GM19099 (cell line): ENCODE results near the gene PPIA.

ENCODE experiments used
- POLR2A ChIP-seq: IDR thresholded peaks from 3 replicates; pipeline ENCODE4 v1.6.1; 2011; ENCODE audit warnings: low read depth; ENCODE audit not compliant: insufficient read length; ENCODE audit errors: extremely low read depth

The PPIA gene

DNA sequence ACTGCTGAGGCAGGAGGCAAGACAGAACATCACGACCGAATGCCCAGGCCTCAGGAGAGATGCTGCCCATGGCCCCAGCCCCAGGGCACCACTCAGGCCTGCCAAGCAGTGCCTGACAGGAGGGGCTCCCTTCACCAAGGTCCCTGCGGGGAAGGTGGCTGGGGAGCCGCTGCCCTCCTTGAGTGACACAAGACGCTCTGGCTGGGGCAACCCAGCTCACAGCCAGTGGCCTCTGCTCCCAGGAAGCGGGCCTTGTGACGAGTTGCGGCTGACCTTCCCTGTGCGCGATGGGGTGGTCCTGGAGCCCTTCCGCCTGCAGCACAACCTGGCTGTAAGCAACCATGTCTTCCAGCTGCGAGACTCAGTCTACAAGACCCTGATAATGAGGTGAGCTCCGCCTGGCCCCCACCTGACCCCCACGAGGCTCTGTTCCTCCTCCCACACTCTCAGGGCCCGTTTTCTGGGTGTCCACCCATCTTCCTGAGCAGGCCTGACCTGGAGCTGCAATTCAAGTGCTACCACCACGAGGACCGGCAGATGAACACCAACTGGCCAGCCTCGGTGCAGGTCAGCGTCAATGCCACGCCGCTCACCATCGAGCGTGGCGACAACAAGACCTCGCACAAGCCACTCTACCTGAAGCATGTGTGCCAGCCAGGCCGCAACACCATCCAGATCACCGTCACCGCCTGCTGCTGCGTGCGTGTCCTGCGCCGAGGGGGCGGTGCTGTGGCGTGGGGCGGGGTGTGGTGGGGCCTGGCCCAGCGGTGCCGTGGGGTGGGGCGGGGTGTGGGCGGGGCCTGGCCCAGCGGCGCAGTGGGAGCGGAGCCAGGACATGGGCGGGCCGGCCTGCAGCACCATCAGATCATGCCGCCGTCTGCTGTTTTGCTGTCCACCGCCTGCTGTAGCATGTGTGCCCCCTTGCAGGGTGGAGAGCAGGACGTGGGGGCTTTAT lies 35.0 kb upstream of the PPIA start:
- no peak for TF ChIP-seq POLR2A

DNA sequence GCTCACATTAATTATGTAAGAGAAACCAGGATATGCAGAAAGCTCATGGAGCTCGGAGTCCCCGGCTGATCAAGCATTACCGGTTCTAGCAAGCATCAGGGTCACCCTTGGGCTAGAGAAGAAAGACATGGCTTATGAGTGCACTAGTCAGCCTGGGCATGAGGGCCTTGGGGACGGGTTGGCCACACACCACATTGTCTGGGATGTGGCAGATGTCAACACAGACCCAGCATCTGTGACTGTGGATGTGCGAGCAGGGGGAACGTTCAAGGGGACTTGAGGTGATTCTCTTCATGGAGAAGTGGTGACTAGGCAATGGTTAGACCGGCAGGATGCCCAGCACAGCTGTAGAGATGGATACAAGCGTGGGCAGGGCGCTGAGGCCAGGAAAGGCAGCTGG lies 34.2 kb upstream of the PPIA start:
- no peak for TF ChIP-seq POLR2A

DNA sequence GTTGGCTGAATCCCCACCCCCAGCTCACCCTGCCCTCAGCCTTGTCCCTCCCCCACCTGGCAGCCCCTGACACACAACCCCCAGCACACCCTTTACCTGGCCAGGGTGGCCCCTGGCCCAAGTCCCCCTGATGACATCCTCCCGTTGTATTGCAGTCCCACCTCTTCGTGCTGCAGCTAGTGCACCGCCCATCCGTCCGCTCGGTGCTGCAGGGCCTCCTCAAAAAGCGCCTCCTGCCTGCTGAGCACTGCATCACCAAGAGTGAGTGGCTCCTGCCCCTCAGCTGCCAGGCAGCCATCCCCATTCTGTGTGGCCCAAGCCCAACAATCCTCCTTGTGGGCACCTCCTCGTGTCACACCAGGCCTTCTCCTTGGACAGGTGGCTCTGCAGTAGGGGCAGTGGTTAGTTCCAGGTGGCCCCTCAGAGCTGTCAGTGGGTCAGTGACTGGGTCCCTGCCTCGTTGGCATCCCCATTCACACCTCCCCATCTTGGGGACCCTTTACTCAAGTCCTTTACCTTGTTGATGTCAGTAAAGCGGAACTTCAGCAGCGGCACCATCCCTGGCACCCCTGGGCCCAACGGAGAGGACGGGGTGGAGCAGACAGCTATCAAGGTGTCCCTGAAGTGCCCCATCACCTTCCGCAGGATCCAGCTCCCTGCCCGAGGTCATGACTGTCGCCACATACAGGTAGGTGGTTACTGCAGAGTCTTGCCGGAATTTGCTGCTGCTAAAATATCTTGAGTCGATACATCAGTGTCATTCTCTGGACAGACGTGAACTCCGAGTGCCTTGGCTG lies 33.6 kb upstream of the PPIA start:
- TF ChIP-seq POLR2A: no peak

DNA sequence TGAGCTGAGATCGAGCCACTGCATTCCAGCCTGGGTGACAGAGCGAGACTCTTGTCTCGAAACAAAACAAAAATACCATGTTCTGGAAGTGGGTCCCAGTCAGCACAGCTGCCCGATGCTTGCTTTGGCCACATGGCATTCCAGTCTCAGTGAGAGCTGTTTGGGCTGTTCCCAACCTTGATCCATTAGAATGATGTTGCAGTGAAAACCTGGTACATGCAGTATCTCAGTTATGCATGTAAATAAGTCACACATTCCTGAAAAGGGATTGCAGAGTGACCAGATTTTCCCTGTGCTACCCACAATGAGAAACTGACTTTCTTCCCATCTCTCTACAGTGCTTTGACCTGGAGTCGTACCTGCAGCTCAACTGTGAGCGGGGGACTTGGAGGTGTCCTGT lies 32.4 kb upstream of the PPIA start:
- no peak for TF ChIP-seq POLR2A

DNA sequence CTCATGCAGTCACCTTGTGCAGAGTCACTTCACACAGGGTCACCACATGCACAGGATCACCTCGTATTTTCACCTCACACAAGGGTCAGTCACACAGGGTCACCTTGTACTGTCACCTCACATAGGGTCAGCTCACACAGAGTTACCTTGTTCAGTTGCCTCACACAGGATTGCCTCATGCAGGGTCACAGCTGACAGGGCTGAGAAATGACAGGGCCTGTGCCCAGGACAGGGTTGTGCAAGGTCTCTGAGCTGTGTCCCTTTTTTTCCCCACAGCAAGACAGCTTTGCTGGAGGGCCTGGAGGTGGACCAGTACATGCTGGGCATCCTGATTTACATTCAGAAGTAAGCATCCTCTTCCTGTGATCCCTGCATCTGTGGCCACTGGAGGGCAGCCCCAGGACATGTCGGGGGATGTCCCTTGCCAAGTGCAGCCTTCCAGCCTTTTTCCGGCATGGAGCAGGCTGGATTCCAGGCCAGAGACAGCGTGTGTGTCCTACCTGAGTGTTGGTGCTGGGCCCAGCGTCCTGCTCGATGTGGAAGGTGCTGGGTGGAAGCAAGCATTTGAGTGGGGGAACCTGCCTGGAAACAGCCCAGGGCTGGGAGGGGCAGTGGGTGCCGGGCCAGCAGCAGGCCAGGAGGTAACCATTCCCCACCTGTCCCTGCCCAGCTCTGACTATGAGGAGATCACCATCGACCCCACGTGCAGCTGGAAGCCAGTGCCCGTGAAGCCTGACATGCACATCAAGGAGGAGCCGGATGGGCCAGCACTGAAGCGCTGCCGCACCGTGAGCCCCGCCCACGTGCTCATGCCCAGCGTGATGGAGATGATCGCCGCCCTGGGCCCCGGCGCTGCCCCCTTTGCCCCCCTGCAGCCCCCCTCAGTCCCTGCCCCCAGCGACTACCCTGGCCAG lies 31.6 kb upstream of the PPIA start:
- TF ChIP-seq POLR2A: no peak

DNA sequence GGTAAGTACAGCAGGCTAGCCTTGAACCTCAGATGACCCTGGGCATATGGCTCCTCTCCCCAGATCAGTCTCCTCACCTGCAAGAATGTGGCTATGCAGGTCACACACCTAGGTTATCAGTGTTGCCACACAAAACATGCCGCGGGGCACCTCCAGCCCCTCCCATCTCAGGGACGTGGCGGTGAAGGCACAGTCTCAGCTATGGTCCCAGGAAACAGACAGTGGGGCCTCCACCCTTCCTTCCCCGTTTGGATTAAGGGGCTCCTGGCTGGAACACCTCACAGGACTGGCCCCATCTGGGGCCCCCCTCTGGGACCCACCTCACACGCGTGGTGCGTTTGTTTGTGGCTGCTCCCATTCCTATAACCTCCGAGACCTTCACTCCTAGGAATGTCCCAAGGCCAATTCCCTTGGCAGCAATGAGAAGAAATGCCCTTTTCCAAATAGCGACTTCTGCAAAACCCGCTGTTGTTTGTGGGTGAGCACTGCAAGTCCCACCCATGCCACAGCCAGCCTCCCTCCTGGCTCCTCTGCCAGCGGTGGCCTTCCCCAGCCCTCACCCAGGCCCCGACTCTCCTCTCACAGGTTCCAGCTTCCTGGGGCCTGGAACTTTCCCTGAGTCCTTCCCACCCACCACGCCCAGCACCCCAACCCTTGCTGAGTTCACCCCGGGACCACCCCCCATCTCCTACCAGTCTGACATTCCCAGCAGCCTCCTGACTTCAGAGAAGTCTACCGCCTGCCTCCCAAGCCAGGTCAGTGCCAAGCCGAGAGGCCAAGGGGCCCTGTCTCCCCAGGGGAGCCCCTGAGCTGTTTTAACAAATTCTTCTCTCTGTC lies 30.7 kb upstream of the PPIA start:
- TF ChIP-seq POLR2A: no peak

DNA sequence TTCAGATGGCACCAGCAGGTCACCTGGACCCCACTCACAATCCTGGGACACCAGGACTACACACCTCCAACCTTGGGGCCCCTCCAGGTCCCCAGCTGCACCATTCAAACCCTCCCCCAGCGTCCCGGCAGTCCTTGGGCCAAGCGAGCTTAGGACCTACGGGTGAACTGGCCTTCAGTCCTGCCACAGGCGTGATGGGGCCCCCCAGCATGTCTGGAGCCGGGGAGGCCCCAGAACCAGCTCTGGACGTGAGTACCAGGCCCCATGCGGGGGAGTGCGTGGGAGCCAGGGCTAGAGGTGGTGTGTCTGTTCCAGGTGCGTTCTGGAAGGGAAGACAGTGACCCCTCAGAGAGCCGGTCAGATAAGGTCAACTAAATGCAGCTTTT lies 30.1 kb upstream of the PPIA start:
- no peak for TF ChIP-seq POLR2A

DNA sequence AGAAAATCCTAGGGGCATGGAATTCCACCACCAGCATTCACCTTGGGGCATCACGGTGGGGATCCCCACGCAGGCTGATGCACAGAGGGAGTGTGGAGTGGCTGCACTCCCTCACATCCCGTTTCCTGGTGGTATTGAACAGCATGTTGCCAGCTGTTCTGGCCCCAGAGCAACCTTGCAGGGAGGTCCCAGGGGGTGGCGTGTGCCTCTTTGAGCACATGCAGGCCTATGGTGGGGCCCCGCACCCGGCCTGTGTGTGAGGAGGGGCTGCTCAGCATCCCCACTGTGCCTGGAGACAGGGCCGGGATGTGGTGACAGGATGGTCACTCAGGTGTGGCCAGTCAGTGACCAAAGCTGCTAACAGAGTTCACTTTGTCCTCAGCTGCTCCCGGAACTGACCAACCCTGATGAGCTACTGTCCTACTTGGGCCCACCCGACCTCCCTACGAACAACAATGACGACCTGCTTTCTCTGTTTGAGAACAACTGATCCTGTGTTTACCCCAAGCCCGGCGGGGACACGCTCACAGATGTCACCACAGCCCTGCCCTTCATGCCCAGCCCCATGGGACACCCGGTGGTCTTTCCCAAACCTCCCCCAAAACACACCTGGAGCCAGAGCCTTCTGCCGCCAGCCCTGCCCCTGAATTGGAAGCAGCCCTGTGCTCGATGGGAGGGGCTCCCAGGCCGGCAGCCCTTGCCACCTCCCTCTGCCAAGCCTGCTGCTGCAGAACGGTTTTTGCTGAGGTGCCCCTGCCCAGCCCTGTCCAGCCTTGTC lies 29.2 kb upstream of the PPIA start:
- TF ChIP-seq POLR2A: no peak

DNA sequence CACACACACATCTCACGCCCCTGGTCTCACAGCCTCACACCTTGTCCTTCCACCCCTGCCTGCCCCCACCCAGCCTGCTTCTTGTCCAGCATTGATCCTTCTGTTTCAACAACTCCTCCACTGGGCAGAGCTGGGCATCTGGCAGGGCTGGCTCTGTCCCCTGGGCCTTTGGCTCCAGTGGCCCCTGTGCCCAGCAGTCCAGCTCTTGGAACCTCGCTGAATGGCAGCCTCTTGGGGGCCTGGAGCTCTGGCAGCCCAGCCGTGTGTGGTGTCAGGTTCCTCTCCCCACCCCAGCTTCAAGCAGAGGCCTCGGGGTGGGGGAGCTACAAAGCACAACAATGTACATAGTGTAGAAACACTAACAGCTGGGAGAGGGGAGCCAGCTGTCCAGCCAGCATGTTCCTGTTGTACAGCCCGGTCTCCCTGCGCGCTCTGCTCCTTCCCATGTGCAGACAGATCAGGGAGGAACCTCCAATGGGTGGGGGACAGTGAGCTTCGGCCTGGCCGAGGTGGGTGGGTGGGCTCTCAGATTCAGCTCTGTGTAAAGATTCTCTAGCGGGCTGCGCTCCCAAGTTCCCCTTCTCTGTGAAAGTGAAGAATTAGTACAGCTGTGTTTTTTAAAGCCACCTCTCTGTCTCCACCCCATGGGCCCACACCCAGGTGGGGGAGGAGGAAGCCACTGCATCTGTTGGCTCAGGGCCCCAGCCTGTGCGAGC lies 28.4 kb upstream of the PPIA start:
- no peak for TF ChIP-seq POLR2A

DNA sequence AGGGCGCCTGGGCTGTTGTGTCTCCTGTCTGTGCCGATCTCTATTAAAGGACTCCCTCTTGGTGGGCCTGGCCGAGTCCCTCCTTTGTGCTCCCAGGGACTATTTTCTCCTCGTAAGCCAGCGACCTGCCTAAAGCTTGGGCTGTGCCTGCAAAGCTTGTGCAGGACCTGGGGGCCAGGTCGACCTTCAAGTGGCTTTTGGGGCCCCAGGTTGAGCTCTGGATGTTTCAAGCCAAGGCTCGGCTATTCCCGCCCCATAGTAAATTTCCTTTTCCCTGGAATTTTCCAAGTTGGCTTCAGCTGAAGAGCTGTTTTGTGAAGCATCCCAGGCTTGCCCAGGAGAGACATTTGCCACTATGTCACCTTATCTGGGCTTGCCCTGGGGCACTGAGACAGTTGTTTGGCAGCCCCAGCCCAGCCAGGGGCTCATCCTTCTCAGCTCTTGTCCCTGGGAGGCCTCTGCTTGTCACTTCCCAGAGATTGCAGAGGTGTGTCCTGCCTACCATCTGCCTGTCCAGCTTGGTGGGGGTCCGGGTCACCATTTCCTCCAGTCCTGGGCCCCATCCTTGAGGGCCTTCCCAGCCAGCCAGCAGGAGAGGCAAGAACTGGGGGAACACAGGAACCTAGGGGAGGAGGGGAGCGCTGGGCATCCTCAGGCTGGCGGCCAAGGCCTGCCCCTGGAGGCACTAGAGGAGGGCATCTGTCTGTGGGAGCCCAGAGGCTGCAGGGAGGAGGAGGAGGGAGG lies 27.7 kb upstream of the PPIA start:
- TF ChIP-seq POLR2A: no peak

DNA sequence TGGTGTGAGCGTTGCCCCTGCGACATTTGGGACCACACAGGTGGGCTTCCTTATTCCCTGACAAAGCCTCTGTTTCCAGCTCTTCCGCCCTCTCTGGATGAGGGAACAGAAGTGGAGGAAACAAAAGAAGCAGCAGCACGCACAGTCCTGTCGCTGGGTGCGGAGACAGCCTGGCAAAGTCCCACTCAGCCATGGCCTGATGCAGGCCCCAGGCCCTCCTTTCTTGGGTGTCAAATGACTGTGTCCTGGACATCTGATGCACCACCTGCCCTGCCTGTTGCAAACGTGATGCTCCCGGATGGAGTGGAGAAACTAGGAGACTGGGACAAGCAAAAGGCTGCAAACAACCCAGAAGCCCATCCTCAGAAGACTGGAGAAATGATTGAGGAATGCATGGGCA lies 27.1 kb upstream of the PPIA start:
- TF ChIP-seq POLR2A: no peak

DNA sequence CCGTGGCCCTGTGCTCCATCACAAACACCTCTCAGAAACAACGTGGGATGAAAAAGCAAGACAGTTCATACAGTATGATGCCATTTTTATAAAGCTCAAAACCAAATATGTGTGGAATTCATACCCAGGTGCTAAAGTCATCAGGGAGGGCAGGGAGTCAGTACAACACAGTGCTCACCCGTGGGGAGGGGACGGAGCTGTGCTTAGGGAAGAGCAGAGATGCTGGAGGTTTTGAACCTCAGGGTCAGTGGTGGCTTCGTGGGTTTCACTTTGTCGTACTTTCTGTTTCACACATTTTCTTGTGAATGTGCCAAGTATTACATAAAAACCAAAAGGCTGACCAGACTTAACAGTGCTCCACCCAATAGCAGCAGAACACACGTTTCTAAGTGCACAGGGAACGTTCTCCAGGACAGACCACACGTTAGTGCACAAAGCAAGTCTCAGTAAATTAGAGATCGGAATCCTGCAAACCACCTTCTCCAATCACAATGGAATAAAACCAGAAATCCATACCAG lies 26.6 kb upstream of the PPIA start:
- TF ChIP-seq POLR2A: peak; percentile 30
